HG02588 (cell line): ENCODE measurements around the gene KANK4.
"Not testable (repeated sequence)": the region's sequence is repeated elsewhere in the genome, so short reads cannot be mapped to it uniquely, and the experiment has no call there.

Experiments
- ATAC-seq: cut with Tn5 transposase; IDR thresholded peaks from one replicate; pipeline ENCODE4 v1.9.1; 2021; ENCODE audit warnings: mild to moderate bottlenecking, moderate library complexity; ENCODE audit not compliant: unreplicated experiment

The KANK4 gene

DNA sequence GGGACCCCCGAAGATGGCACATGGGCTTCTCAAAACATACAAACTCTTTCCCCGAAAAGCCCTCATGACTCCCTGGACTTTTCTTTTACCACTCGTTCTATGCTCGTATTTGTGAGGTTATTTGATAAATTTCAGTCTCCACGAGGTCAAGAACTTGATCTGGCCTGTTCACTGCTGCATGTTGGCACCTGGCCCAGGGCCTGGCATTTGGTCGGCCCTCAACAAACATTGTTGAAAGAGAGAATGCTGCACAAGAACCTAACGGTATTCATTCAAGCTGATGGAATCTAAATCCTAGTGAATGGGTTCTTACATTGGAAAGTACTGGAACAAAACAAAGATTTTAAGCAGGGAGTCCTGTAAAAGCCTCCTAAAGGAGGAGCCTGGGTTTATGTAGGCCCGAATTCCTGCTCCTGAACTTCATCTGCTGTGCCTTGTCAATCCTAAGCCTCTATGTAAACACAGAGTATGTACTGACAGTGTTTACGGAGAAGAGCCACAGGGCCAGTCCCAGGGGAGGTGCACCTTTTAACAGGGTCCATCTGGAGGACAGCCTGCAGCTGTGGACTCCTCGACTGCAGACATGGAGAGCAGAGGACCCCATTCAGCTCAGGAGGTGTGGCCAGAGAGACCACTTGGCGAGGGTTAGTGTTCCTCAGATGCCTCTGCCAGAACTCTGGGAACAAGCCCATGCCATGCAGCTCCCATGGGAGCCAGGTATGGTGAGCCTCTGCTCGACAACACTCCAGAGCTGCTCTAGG is 77.7 kb downstream of the KANK4 start:
- ATAC-seq: no peak

GRCh38 chr1:62240651-62241370 is 78.4 kb downstream of the KANK4 start:
- no peak for ATAC-seq

DNA sequence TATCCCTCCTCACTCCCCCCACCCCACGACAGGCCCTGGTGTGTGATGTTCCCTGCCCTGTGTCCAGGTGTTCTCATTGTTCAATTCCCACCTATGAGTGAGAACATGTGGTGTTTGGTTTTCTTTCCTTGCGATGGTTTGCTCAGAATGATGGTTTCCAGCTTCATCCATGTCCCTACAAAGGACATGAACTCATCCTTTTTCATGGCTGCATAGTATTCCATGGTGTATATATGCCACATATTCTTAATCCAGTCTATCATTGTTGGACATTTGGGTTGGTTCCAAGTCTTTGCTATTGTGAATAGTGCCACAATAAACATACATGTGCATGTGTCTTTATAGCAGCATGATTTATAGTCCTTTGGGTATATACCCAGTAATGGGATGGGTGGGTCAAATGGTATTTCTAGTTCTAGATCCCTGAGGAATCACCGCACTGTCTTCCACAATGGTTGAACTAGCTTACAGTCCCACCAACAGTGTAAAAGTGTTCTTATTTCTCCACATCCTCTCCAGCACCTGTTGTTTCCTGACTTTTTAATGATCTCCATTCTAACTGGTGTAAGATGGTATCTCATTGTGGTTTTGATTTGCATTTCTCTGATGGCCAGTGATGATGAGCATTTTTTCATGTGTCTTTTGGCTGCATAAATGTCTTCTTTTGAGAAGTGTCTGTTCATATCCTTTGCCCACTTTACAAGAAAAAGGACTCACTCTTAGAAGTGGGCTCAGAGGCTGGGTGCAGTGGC is 79.4 kb downstream of the KANK4 start:
- not testable (repeated sequence) for ATAC-seq

- ATAC-seq: no peak
These were observed 80.7 kb downstream of the KANK4 start for GRCh38 chr1:62238507-62238906.

GRCh38 chr1:62237950-62238374 is 81.3 kb downstream of the KANK4 start:
- ATAC-seq: no peak

- no peak for ATAC-seq
These were observed 81.9 kb downstream of the KANK4 start for GRCh38 chr1:62237361-62237760.

GRCh38 chr1:62235576-62235975 is 83.7 kb downstream of the KANK4 start:
- no peak for ATAC-seq

DNA sequence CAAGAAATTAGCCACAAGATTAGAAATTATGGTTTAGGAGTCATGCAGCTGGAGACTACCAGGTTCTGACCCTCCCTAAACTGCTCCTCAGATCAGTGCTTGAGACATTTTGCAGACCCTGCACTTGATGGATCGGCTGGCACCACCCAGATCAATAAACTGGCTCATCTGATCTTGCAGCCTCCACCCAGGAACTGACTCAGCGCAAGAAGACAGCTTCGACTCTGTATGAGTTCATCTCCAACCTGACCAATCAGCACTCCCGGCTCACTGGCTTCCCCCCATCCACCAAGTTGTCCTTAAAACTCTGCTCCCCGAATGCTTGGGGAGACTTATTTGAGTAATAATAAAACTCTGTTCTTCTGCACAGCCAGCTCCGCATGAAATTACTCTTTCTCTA is 84.5 kb downstream of the KANK4 start:
- ATAC-seq: no peak

- no peak for ATAC-seq
These were observed 85.2 kb downstream of the KANK4 start for GRCh38 chr1:62233926-62234450.

GRCh38 chr1:62232871-62233278 is 86.4 kb downstream of the KANK4 start:
- ATAC-seq: no peak

- ATAC-seq: no peak
These were observed 88.5 kb downstream of the KANK4 start for GRCh38 chr1:62230718-62231117.

- ATAC-seq: no peak
These were observed 89.3 kb downstream of the KANK4 start for GRCh38 chr1:62229932-62230331.

GRCh38 chr1:62229468-62229867 is 89.8 kb downstream of the KANK4 start:
- ATAC-seq: no peak

DNA sequence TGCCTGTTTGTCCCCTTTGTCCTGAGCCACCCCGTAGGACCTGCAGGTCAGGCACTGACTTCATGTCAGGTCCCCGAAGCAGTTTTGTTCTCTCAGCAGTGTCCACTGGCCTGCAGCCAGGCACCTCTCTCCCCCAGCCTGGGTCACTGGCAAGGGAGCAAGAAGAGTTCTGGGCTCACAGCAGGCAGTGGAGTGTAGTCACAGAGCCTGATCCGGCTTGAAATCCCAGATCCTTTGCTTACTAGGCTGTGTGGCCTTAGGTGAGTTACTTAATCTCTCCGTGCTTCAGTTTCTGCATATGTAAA is 90.4 kb downstream of the KANK4 start:
- no peak for ATAC-seq

DNA sequence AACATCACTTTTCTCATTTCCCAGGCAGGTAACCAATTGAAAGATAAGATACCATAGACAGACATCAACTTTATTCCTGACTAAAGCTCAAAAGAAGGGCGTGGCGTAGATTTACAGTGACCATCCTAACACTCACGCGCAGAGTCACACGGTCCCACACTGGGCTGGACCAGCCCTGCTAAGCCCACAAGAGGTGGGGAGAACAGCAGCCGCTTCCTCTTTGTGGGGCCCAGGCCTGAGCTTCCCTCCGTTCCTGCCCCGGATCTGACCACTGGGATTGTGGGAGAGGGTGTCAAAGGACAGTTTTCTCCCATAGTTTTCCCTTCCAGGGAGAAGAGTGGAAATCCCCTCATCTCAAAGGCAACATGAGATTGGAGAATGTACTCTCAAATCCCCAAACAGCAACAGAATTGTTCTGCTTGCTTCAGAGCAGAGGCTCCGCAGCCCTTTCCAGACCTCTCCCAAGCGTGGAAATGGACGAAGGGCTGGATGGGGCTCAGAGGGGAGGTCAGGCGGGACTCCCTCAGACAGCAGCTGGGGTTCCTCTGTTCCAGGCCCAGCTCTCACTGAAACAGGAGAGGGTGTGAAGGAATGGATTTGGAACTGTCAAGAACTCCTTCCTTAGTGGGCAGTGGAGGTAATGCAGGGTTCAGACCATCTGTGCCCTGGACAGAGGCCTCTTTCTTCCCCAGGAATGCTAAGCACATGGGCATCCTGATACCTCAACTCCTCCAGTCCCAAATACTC is 90.9 kb downstream of the KANK4 start:
- no peak for ATAC-seq

GRCh38 chr1:62227496-62227895 is 91.7 kb downstream of the KANK4 start:
- no peak for ATAC-seq

DNA sequence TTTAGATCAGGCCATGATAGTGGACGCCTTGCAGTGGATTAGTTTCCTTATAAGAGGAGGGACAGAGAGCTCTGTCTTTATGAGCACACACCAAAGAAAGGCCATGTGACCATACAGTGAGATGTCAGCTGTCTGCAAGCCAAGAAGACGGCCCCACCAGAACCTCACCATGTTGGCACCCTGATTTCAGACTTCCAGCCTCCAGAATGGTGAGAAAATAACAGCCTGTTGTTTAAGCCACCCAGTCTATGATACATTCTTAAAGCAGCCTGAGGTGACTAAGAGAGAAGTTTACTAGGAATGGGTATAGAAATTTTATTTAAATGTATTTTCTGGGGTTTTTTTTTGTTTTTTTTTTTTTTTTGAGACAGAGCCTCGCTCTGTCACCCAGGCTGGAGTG is 95.1 kb downstream of the KANK4 start:
- no peak for ATAC-seq

DNA sequence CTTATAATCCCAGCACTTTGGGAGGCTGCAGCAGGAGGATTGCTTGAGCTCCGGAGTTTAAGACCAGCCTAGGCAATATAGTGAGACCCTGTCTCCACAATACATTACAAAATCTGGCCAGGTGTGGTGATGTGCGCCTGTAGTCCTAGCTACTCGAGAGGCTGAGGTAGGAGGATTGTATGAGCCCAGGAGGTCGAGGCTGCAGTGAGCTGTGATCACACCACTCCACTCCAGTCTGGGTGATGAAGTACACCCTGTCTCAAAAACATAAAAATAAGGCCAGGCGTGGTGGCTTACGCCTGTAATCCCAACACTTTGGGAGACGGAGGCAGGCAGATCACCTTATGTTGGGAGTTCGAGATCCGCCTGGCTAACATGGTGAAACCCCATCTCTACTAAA is 96.9 kb downstream of the KANK4 start:
- no peak for ATAC-seq

DNA sequence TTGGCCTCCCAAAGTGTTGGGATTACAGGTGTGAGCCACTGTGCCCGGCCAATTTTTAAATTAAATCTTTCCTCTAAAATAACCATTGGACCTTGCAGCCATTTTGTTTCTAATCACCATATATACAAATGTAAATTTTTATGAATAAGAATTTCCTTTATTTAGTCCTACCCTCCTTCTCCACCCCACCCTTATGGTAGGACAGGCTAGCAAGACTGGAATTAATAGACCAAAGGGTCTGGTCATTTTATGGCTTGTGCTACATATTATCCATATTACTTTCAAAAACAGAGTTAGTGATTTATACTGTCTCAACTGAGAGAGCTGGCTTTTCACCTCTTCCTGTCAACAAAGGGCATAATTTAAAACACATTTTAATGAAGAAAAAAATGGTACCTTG is 98.1 kb downstream of the KANK4 start:
- no peak for ATAC-seq

DNA sequence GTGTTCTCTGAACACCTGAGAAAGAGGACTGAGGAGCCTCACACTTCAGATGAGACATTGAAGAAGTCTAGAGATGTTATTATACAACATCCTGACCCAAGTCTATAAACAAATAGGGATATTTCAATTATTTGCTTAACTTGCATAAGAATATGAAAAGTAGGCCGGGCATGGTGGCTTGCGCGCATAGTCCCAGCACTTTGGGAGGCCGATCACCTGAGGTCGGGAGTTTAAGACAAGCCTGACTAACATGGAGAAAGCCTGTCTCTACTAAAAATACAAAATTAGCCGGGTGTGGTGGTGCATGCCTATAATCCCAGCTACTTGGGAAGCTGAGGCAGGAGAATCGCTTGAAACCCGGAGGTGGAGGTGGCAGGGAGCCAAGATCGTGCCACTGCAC is 98.8 kb downstream of the KANK4 start:
- ATAC-seq: not testable (repeated sequence)

- no peak for ATAC-seq
These were observed 100.6 kb downstream of the KANK4 start for GRCh38 chr1:62218604-62219003.
